LNCAP (cell line): Measurements from ENCODE around the gene AOPEP.

Experiments
- CTCF ChIP-seq: fragments of 450-650 bp; IDR thresholded peaks from 2 replicates; pipeline ENCODE4 v1.5.1; 2017; ENCODE audit warnings: mild to moderate bottlenecking

The AOPEP gene

GRCh38 chr9:94808926-94809700, 82.6 kb downstream of the AOPEP start:
- no peak for TF ChIP-seq CTCF

- no peak for TF ChIP-seq CTCF
These were observed 83.3 kb downstream of the AOPEP start for GRCh38 chr9:94809778-94810177.

- no peak for TF ChIP-seq CTCF
These were observed 84.6 kb downstream of the AOPEP start for GRCh38 chr9:94811074-94811473.

GRCh38 chr9:94812343-94812742, 85.8 kb downstream of the AOPEP start:
- TF ChIP-seq CTCF = no peak

GRCh38 chr9:94813379-94813778, 86.9 kb downstream of the AOPEP start:
- no peak for TF ChIP-seq CTCF

- TF ChIP-seq CTCF = no peak
These were observed 91.0 kb downstream of the AOPEP start for GRCh38 chr9:94817291-94818177.

- no peak for TF ChIP-seq CTCF
These were observed 91.7 kb downstream of the AOPEP start for GRCh38 chr9:94818178-94818541.
